Gastrocnemius medialis (tissue), 4 donors: ENCODE measurements around the gene UPK3A.

Experiments used
- POLR2A ChIP-seq, 2 donors: fragments of 450-650 bp; IDR thresholded peaks; one replicate each; pipeline ENCODE4 v1.6.1; 2017; ENCODE audit warnings: antibody characterized with exemption in 2 of 2, mild to moderate bottlenecking in 2 of 2, moderate library complexity in 2 of 2
- TF ChIP-seq, protein P1 (sequence below), 5 experiments: fragments of 450-650 bp in 3 of 5; fragments of 200-600 bp in 2 of 5; sonication (generic) in 2 of 5; IDR thresholded peaks in 4 of 5; conservative IDR thresholded peaks in 1 of 5; 1 replicate in 4 of 5; 2 replicates in 1 of 5; pipeline ENCODE4 v1.5.1; 2016 to 2019; ENCODE audit warnings: antibody characterized with exemption in 5 of 5, mild to moderate bottlenecking in 3 of 5, moderate library complexity in 3 of 5

DNA sequence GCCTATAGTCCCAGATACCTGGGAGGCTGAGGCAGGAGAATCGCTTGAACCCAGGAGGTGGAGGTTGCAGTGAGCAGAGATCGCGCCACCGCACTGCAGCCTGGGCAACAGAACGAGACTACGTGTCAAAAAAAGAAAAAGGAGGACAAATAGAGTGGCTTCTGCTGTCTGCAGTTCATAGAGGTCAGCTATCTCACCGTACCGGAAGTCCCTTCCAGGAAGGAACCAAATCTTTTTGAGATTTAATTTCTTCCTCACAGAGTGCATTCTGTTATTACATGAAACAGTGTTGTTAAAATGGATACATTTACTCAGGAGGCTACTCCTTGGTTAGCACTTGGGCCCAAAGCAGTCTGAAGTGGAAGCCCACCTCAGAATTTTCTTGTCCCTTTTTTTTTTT lies 58.4 kb downstream of the UPK3A start:
- TF ChIP-seq, protein P1, sequence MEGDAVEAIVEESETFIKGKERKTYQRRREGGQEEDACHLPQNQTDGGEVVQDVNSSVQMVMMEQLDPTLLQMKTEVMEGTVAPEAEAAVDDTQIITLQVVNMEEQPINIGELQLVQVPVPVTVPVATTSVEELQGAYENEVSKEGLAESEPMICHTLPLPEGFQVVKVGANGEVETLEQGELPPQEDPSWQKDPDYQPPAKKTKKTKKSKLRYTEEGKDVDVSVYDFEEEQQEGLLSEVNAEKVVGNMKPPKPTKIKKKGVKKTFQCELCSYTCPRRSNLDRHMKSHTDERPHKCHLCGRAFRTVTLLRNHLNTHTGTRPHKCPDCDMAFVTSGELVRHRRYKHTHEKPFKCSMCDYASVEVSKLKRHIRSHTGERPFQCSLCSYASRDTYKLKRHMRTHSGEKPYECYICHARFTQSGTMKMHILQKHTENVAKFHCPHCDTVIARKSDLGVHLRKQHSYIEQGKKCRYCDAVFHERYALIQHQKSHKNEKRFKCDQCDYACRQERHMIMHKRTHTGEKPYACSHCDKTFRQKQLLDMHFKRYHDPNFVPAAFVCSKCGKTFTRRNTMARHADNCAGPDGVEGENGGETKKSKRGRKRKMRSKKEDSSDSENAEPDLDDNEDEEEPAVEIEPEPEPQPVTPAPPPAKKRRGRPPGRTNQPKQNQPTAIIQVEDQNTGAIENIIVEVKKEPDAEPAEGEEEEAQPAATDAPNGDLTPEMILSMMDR (IDR thresholded peaks at IDR 0.05 in 4 of 5, conservative IDR thresholded peaks at IDR 0.05 in 1 of 5), result no peak
- no peak for TF ChIP-seq POLR2A (IDR thresholded peaks at IDR 0.05)
